H54 (cell line): ENCODE results near the gene KRT83.
"Not testable (repeated sequence)": the region's sequence is repeated elsewhere in the genome, so short reads cannot be mapped to it uniquely, and the experiment has no call there.

Experiments used
- DNase-seq: peaks from one replicate; pipeline ENCODE4 v3.0.0; 2011; ENCODE audit warnings: low spot score, mixed read lengths; ENCODE audit not compliant: insufficient read length
- FAIRE-seq: peaks from 3 replicates; lab custom pipeline; 2011; peaks lifted over from hg19 to GRCh38; lab: Jason Lieb, UNC
- POLR2A ChIP-seq: IDR thresholded peaks from 2 replicates; pipeline ENCODE4 v1.6.1; 2011; ENCODE audit warnings: low read depth, mild to moderate bottlenecking, low read length

KRT83 gene

DNA sequence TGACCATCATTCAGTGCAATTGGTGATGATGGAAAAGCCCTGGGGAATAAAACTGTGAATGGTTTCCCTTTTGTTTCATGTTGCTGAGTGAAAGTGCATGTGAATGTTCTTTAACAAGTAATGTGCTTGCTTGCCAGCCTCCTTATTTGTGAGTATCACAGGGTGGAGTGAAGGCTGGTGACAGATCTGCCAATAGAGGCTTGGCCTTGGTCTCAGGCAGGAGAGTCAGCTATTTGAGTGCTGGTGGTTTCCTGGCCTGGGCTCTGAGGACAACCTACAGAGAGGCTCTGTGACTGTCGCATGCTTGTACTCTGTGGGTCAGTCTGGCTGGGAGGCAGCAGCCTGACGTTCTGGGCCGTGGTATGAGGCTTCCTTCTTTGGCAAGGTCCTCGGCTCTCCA, 25.4 kb upstream of the KRT83 start:
- FAIRE-seq (no peak), DNase-seq (no peak)
- no peak for TF ChIP-seq POLR2A

DNA sequence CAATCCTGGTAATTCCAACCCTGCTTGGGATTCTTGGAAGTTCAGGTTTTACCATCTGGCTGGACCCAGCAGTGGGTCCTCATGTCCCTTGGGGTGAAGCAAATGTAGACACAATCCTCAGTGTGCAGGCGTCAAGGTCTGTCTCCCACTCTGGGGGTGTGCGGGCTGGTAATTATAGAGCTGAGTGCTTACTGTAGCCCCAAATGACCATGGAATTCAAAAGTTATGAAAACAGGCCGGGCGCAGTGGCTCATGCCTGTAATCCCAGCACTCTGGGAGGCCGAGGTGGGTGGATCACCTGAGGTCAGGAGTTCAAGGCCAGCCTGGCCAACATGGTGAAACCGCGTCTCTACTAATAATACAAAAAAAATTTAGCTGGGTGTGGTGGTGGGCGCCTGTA, 23.8 kb upstream of the KRT83 start:
- DNase-seq, FAIRE-seq: not testable (repeated sequence)

DNA sequence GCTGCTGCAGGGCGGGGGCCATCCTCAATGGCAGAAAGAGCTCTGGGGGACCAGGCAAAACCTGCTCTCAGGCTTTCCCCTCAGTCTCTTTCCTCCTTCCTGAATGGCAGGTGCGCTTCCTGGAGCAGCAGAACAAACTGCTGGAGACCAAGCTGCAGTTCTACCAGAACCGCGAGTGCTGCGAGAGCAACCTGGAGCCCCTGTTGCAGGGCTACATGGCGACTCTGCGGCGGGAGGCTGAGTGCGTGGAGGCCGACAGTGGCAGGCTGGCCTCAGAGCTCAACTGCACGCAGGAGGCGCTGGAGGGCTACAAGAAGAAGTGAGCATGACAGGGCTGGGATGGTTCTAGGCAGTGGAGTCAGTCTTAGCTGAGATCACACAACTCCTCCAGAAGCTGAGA, 22.9 kb upstream of the KRT83 start:
- no peak for FAIRE-seq

DNA sequence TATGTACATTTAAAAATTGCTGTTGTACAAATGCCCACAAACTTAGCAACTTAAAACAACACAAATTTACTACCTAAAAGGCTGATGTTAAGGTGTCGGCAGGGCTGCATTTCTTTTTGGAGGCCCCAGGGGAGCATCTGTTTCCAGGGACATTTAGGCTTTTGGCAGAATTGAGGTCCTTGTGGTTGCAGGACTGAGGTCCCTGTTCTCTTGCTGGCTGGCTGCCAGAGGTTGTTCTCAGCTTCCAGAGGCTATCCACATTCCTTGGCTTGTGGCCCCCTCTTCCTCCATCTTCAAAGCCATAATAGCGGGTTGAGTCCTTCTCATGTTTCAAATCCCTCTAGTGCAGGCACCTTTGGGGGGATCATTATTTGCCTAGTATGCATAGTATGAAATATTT, 22.4 kb upstream of the KRT83 start:
- FAIRE-seq (no peak), DNase-seq (no peak)
- TF ChIP-seq POLR2A, result no peak

More for the DNA sequence above, 22.9 kb upstream of the KRT83 start:
- no peak for DNase-seq
- no peak for TF ChIP-seq POLR2A

DNA sequence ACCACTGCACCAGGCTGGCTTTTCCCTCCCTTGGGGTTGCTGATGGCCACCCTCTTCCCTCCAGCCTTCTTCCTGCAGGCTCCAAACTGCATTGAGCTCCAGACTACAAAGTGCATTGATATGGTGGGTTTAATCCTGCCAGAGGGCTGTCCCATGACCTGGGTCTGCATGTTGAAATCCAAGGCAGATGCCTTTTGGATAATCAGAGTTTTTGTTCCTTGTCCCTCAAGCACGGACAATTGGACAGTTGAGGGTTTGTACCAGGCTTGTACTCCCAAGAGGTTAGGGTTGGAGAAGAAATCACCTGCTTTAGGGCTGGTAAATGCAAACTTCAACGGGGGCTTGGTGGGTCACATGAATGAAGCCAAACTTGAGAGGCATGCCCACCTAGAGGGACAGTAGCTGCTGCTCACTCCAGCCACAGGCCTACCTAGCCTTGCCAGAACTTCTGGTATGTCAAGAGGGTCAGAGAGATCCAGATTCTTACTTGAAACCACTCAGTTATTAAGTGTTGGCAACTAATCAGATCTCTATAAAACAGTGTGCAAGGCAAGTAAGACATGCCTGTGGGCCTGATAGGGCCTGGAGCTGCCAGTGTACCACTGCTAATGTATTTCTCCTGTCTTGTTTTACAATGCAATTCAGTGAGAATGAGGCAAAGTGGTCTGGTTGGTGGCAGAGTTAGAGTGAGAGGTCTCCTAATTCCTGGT, 21.7 kb upstream of the KRT83 start:
- DNase-seq (no peak), FAIRE-seq (no peak)
- no peak for TF ChIP-seq POLR2A

DNA sequence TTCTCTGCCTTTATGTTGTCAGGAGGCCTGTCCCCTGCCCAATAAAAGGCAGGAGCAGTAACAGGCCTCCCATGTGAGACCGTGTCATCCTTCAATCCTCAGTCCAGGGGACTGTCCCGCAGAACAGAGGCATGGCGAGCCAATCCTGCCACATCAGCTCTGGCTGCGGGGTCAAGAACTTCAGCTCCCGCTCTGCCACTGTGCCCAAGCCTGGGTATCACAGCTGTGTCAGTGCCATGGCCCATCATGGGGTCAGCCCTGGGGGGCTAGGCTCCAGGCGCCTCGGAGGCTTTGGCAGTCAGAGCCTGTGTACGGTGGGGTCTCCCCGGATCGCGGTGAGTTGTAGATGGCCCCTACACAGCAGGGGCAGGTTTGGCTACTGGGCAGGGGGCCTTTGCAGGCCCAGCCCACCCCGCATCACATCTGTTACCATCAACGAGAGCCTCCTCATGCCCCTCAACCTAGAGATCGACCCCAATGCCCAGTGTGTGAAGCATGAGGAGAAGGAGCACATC, 19.9 kb upstream of the KRT83 start:
- TF ChIP-seq POLR2A, result no peak
- FAIRE-seq, result no peak
- DNase-seq, result no peak

DNA sequence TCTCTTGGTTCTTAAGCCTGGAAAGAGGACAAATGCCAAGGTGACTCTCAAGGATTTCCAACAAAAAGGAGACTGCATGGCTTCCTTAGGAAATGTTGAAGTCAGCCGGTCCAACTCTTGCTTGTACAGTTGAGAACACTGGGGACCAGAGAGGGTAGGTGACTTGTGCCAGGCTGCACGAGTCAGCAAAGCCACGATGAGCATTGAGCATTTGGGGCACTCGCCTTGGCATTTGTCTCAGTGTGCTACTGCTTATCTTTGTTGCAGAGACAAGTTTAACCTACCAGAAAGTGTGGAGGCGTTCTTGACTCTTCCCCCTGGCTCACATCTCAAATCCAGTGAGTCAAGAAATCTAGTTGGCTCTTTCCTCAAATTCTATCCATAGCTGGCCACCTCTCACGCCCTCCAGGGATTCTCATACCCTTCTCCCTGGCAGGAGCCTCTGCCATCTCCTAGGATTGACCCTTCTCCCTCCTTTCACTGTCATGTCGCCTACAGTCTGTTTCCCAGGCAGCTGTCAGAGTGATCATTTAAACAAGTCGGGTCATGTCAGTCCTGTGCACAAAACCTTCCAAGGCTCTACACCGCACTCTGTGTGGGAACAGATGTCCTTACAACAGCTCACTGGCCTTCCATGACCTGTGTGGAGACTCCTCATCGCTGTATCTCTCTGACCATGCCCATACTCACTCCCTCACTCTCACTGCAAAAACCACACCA, 17.2 kb upstream of the KRT83 start:
- TF ChIP-seq POLR2A, result no peak
- no peak for DNase-seq
- no peak for FAIRE-seq

DNA sequence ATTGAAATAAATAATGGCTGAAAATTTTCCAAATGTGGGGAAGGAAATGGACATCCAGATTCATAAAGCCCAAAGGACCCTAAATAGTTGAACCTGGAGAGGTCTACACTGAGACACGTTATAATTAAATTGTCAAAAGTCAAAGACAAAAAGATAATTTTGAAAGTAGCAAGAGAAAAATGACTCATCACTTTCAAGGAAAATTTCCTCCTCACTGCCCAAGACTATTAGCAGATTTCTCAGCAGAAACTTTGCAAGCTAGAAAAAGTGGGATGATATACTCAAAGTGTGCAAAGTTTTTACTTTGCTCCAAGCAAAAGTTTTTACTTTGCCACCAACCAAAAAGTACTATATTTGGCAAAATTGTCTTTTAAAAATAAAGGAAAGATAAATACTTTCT, 15.9 kb upstream of the KRT83 start:
- DNase-seq, result no peak
- no peak for FAIRE-seq
- no peak for TF ChIP-seq POLR2A

DNA sequence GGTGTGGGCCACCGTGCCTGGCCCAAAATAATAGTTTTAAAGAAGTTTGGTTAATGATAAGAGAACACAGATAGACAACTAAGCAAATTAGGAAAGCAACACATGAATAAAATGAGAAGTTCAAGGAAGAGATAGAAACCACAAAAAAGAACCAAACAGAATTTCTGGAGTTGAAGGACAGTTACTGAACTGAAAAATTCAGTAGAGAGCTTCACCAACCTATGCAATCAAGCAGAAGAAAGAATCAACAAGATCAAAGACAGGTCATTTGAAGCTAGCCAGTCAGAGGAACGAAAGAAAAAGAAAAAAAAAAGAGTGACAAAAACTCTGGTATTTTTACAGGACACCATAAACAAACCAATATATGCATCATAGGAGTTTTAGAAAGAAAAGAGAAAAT, 15.4 kb upstream of the KRT83 start:
- TF ChIP-seq POLR2A, result no peak
- no peak for DNase-seq
- FAIRE-seq, result no peak

DNA sequence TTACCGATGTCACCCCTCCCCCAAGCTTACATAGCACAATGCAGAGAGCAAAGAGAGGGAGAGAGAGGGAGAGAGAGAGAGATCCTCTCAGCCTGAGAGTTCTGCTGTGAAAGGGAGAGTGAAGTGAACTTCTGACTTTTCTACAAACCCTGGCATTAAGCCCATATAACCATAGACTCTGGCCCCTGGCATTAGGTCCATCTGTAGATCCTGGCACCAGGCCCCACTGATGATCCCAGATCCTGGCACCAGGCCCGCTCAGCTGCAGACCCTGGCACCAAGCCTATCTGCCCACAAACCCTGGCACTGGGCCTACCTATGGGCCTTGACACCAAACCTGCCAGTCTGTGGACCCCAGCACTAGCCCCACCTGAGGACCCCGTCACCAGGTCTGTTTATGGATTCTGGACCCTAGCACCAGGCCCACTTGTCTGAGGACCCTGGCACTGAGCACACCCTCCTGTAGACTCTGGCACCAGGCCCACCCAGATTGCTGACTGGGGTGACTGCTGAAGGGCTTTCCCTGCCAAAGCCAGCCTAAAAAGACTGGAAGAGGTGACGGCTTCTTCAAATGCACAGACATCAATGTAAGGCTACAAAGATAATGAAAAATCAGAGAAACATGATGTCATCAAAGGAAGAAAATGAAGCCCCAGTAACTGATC, 14.5 kb upstream of the KRT83 start:
- DNase-seq (no peak), FAIRE-seq (no peak)
- TF ChIP-seq POLR2A, result no peak

DNA sequence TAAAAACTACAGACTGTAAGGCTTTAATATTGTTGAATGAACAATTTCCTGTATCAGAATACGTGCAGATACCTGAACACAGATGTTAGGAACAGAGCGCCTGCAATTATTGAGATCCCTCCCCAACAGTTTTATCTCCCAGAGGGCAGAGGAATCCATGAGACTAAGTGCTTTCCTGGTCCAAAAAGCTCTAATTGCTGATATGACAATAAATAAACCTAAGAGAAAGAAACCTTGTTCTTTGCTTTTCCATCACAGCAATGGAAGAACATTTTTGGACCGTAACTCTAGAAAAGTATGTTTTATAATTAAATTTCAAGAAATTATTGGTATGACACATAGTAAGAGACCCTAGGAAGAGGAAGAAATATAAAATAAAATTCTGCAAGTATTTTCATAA, 13.0 kb upstream of the KRT83 start:
- DNase-seq (no peak), FAIRE-seq (no peak)
- TF ChIP-seq POLR2A, result no peak

DNA sequence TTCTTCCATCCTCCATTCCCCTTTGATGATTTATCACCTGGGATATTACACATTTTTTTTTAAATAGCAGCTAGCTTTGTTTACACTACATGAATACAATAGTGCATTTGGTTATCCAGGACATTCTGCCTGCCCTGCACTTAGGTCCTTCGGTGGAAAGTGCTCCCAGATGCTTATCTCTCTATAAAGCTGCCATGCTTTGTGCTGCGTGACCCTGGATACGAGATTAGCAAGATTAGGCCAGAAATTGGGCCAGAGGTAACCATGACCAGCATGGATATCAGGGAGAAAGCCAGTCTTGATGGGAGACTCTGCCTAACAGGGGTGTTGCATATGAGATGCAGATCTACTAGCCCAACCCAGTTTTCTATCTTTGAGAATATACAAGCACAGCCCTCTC, 12.1 kb upstream of the KRT83 start:
- DNase-seq (no peak), FAIRE-seq (no peak)
- no peak for TF ChIP-seq POLR2A

DNA sequence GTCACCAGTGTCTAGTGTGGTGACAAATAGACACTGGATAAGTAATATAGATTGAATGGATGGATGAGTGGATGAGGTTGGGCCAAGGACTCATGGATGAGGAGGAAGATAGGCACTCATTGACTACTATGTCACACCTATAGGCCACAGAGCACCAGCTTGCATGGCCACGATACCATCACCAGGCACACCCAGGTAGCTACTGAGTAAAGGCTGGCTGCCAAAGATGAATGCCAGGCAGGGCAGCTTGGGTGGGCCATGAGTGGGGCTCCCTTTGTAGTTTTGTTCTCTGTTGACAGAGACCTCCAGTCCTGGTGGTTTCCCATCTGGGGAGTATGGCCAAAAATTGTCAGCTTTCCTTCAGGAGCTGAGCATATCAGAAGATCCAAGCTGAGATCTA, 11.2 kb upstream of the KRT83 start:
- DNase-seq, result no peak
- TF ChIP-seq POLR2A, result no peak
- no peak for FAIRE-seq

DNA sequence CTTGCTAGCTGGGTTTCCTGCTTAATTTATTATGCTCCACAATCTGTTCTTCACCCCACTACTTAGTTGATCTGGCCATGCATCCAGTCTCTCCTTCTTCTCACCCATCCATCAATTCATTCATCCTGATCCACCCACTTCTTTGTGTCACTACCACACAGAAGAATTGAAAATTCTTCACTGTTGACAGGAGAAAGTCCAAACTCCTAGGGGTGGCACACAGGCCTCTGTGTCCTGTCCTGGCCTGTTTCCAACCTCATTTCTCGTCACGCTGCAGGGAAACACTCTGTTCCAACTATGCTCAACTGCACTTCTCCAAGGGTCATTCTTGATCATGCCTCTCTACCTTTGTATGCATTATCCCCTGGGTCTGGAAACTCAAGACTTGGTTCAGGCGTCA, 10.6 kb upstream of the KRT83 start:
- FAIRE-seq (no peak), DNase-seq (no peak)
- no peak for TF ChIP-seq POLR2A

DNA sequence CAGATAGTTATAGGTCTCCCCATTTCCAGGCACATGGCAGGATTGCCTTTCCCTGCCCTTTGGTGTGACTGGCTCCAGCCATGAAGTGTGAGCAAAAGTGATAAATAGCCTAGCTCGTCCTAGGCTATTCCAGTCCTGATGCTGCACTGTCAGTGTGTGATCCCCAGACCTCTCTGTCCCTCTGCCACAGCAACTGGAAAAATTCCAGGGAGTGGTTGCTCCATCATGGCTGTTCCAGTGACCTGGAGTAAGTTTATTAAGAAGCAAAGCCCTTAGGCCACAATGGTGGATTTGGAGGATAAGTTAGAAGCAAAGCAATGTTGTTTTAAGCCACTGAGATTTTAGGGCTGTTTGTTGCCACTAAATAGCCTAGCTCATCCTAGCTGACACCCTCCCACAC, 9.8 kb upstream of the KRT83 start:
- DNase-seq, result no peak
- no peak for TF ChIP-seq POLR2A
- no peak for FAIRE-seq
